Brain pericyte (primary cell): ENCODE results near the gene UCP2.

Experiments used
- DNase-seq: peaks from one replicate; pipeline ENCODE4 v3.0.0-alpha.2; 2012; ENCODE audit warnings: low read depth, low spot score

Gene UCP2

GRCh38 chr11:73971175-73971719 is 11.4 kb downstream of the UCP2 start:
- DNase-seq = no peak

DNA sequence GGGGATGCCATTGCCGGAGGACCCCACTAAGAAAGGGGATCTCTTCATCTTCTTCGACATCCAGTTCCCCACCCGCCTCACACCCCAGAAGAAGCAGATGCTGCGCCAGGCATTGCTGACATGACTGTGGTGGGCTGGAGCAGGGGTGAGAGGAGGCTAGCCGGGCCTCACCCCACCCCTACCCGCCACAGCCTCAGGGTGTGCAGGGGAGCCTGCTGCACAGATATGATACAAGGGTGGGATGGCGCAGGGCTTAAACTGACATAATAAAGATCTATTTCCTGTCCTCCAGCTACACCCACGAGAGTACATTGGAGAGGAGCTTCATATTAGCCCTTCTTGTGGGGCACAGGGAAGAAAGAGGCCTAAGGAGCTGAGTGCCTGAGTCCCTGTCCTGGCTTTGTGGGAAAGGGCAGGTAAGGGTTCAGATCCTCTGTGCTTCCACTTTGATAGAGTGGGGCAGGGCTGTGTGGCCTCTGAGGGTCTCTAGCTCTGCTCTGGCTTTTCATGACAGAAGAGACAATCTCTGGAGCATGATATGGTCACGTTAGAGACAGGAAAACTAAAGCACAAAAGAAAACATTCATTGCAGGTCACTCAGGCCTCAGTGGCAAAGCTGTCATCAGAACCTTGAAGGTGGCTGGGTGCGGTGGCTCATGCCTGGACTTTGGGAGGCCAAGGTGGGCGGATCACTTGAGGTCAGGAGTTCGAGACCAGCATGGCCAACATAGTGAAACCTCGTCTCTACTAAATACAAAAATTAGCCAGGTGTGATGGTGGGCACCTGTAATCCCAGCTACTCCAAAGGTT is 12.4 kb downstream of the UCP2 start:
- no peak for DNase-seq

DNA sequence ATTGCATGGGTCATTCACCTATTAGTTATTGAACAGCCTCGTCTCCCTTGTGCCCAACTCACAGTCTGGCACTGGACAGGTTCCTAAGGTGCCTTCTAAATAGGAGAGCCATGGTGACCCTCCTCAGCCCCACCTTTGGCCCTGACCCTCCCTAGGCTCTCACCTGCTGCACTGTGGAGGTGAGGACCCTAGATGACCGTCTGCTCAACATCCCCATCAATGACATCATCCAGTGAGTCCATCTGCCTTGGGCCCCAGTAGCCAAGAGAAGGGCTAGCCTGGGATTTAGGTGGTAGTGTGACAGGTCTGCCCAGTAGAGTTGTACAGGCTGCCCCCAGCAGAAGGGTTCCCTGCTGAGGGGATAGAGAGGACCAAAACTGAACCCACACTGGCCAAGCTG is 13.6 kb downstream of the UCP2 start:
- DNase-seq = no peak

GRCh38 chr11:73968356-73968966 is 14.2 kb downstream of the UCP2 start:
- DNase-seq = no peak

GRCh38 chr11:73965764-73966121 is 16.9 kb downstream of the UCP2 start:
- no peak for DNase-seq

DNA sequence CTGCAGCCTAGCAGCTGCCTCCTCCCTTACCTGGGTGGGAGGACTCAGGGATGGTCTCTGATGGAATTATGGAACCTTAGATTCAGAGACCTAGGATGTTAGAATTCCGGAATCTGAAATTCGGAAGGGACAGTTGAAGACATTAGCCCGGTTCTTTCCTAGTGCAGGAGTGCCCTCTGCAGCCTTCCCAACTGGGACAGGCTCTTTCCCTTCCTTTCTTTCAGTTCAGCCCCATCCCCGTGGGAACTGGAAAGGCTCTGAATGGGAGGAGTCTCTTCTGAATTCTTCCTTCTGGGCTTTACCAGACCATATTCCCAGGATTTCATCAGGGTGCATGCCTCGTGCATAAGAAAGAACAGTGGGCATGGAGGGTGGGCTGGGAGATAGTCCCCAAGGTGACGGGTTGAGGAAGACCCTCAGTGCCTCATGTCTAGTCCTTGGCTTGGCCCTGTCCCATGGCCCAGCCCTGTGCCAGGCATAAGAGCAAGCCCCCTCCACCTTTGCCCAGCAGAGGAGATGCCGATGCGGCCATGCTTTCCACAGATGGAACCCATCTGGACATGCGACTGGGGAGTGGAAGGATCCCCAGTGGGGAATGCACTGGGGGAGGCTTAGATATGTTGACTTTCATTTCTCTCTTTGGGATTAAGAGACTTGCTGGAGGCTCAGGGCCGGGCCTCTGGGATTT is 17.4 kb downstream of the UCP2 start:
- no peak for DNase-seq

DNA sequence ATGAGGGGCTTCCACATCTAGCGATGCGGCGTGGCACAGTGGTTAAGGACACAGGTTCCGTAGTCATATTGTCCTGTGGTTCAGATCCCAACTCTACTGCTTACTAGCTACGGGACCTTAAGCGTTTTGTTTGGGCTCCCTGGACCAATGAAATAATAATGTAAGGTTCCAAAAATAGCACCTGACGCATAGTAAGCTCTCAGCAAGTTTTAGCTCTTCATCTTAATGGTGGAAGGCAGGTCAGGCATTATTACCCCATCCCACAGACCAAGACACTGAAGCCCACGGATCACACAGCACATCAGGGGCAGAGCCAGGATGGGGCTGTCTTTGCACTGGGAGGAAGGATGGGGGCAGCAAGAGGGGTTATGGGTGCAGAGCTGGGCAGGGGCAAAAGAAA is 18.8 kb downstream of the UCP2 start:
- DNase-seq = no peak

DNA sequence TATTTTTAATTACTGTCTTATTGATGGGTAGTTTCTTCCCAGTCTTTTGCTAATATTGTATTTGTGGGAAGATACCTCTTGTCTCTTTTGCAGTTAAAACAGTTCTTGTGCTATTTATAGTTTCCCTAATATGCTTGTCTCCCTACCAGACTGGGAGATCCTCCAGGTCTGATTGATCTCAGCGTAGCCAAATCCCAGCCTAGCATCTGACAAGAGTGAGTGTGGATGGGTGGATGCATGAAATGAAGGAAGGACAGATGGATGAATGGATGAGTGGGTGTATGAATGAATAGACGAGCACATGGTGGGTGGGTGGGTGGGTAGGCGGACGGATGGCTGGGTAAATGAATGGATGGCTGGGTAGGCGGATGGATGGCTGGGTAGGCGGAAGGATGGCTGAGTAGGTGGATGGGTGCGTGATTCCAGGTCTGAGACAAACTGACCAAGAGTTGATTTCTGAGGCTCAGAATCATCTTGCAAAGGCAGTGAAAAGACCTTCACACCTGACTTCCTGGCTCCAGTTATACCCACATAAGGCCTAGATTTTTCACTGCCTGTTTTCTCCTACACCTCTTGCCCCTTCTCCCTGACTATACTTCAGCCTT is 20.4 kb downstream of the UCP2 start:
- no peak for DNase-seq

DNA sequence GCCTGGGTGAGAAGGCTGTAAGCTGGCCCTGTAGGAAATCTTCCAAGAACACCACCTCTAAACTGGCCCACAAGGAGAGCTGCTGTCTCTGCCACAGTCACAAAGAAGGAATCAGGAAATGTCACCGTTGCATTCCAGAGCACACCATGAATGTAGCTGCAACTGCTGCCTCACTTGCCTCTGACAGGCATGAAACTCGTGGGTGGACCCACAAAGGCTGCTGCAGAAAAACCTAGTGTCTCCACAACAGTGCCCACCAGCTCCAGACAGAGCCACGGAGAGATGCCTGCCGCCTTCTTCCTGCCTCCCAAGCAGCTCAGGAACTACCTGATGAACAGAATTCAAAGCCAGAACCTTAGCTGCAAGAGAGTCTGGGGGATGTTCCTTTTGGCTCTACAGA is 21.3 kb downstream of the UCP2 start:
- no peak for DNase-seq

GRCh38 chr11:73958521-73959141 is 24.0 kb downstream of the UCP2 start:
- no peak for DNase-seq

GRCh38 chr11:73957654-73958361 is 24.8 kb downstream of the UCP2 start:
- no peak for DNase-seq

GRCh38 chr11:73956876-73957653 is 25.6 kb downstream of the UCP2 start:
- no peak for DNase-seq

DNA sequence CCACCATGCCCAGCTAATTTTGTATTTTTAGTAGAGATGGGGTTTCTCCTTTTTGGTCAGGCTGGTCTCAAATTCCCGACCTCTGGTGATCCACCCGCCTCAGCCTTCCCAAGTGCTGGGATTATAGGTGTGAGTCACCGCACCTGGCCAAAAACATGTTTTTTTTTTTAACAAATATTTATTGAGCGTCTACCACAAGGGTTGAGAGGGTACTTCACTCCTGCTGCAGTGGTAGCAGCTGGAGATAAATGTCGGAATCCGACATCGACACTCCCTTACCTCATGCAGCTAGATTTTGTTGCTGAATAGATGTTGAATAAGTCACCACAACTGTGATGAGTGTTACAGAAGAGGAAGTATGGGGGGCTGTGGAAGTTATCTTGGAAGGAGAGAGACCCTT is 30.8 kb downstream of the UCP2 start:
- DNase-seq = no peak

- DNase-seq = no peak
Measured at GRCh38 chr11:73950869-73951710, 31.6 kb downstream of the UCP2 start, which contains the start of gene DNAJB13. Gene DNAJB13 (plus strand): TSS chr11:73951026. CDS start chr11:73951070, 44 bp downstream.

GRCh38 chr11:73949912-73950311 is 32.7 kb downstream of the UCP2 start:
- DNase-seq = no peak

DNA sequence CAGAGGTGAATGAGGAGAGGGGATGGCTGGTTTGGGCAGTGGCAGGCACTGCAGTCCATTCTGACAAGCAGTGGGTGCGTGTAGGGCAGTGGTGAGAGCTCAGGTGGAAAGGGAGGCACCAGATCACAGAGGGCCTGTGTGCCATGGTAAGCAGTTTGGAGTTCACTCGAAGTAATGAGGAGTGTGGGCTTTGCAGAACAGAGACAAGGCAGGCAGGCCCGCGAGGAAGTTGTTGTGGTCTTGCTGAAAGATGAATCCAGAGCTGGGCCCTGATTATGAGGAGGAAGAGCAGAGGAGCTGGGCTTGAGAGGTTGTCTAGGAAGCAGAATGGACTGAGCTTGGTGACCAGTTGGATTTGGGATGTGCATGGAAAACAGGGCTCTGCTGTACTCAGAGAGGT is 33.4 kb downstream of the UCP2 start:
- no peak for DNase-seq

DNA sequence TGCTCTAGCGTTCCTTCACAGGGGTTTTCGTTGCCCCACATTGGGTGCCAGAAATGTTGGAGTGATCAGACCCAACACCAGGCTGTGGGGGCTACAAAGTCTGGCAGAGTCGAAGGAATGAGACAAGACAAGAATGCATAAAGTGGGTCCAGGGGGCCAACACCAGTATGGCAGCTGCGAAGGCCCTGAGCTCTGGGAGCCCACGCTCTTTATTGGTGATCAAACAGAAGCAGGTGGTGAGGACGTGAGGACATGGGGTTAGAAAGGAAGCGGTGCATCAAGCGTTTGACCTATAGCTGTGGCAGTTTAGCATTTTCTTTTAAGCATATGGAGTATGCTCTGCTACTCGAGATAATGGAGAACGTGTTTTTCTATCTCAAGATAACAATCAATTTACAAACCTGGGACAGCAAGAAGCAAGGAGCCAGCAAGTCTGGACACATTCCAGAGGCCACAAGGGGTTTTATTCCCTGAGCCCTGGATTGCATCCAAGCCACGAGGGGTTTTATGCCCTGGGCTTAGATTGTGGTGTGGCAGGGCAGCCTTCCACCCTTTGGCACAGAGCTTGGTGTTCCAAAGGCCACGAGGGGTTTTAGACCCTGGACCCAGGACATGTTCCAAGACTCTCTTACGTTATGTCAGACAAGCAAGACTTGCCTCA is 35.7 kb downstream of the UCP2 start:
- no peak for DNase-seq

GRCh38 chr11:73945396-73945795 is 37.2 kb downstream of the UCP2 start:
- DNase-seq = no peak

DNA sequence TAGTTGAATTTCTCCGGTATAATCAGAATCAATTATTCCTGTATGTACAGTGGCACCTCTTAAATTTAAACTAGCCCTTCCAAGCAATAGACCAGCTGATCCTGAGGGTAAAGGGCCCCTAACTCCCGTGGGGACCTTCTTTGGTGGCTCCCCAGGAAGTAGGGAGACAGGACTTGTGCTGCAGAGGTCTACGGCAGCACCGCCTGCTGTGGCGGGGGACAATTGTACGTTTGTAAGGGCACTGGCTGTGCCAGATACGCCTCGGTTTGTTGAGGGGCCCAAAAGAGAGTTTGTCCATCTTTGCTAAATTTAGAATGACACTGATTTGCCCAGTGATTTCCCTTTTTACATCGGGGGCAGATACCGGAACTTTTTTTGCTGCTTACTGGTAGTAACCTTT is 37.7 kb downstream of the UCP2 start:
- no peak for DNase-seq
